GM21360 (cell line): ENCODE measurements around the gene ZNF33B.
"Not testable (repeated sequence)": the region's sequence is repeated elsewhere in the genome, so short reads cannot be mapped to it uniquely, and the experiment has no call there.

Experiments used
- ATAC-seq: cut with Tn5 transposase; IDR thresholded peaks from one replicate; pipeline ENCODE4 v1.9.1; 2021; ENCODE audit warnings: mild to moderate bottlenecking, moderate library complexity; ENCODE audit not compliant: unreplicated experiment

Gene ZNF33B

GRCh38 chr10:42618424-42618823 is 19.9 kb downstream of the ZNF33B start:
- ATAC-seq = no peak

GRCh38 chr10:42615419-42615818 is 23.0 kb downstream of the ZNF33B start:
- no peak for ATAC-seq

GRCh38 chr10:42609872-42610271 is 28.5 kb downstream of the ZNF33B start:
- ATAC-seq = no peak

- ATAC-seq = no peak
Observed at GRCh38 chr10:42598249-42598873, 40.0 kb downstream of the ZNF33B start.

GRCh38 chr10:42596196-42596595 is 42.2 kb downstream of the ZNF33B start:
- ATAC-seq = no peak

GRCh38 chr10:42594246-42594650 is 44.1 kb downstream of the ZNF33B start:
- ATAC-seq = no peak

GRCh38 chr10:42593284-42593683 is 45.1 kb downstream of the ZNF33B start:
- no peak for ATAC-seq

GRCh38 chr10:42583828-42584227 is 54.5 kb downstream of the ZNF33B start:
- no peak for ATAC-seq

GRCh38 chr10:42578019-42578418 is 60.4 kb downstream of the ZNF33B start:
- ATAC-seq = no peak

- no peak for ATAC-seq
Observed at GRCh38 chr10:42576338-42576737, 62.0 kb downstream of the ZNF33B start.

- no peak for ATAC-seq
Observed at GRCh38 chr10:42574336-42574735, 64.0 kb downstream of the ZNF33B start.

GRCh38 chr10:42556931-42557330 is 81.4 kb downstream of the ZNF33B start:
- no peak for ATAC-seq

GRCh38 chr10:42553576-42553975 is 84.8 kb downstream of the ZNF33B start:
- ATAC-seq = not testable (repeated sequence)

GRCh38 chr10:42553064-42553407 is 85.3 kb downstream of the ZNF33B start:
- peak; percentile 21 for ATAC-seq

GRCh38 chr10:42552188-42553063 is 85.9 kb downstream of the ZNF33B start:
- ATAC-seq = peak; percentile 93

GRCh38 chr10:42551582-42552187 is 86.7 kb downstream of the ZNF33B start:
- ATAC-seq = no peak

GRCh38 chr10:42549851-42550250 is 88.5 kb downstream of the ZNF33B start:
- no peak for ATAC-seq

GRCh38 chr10:42548254-42548653 is 90.1 kb downstream of the ZNF33B start:
- no peak for ATAC-seq

- ATAC-seq = no peak
Observed at GRCh38 chr10:42544945-42545344, 93.4 kb downstream of the ZNF33B start.

- no peak for ATAC-seq
Observed at GRCh38 chr10:42543840-42544372, 94.5 kb downstream of the ZNF33B start.
